Neural cell (in vitro differentiated cells): ENCODE measurements around the gene EPC1. TPM values are rescaled to one million over a fixed set of nuclear protein-coding genes. Genes with fewer than 3 reads are reported as not detected.

ENCODE experiments used
- H2AFZ ChIP-seq: fragments of 200-600, 300-800 bp; sonication (generic), shearing (Covaris generic); 2 replicates; pipeline ENCODE4 v1.6.0; 2014; ENCODE audit warnings: low read depth, mild to moderate bottlenecking, antibody characterized with exemption, low read length, moderate library complexity
- H3F3A ChIP-seq: fragments of 200-600 bp; shearing (Covaris generic); 2 replicates; pipeline ENCODE4 v1.6.1; 2016; ENCODE audit warnings: mild to moderate bottlenecking, moderate library complexity, mixed read lengths, antibody characterized with exemption, low read length; ENCODE audit not compliant: insufficient read depth, poor library complexity, severe bottlenecking
- H3K27ac ChIP-seq: fragments of 200-600, 300-800 bp; sonication (generic), shearing (Covaris generic); 2 replicates; pipeline ENCODE4 v1.5.1; 2014; ENCODE audit warnings: mild to moderate bottlenecking, low read length, moderate library complexity
- H3K27me3 ChIP-seq: fragments of 300-800, 200-600 bp; sonication (generic), shearing (Covaris generic); 2 replicates; pipeline ENCODE4 v1.6.0; 2014; ENCODE audit warnings: mild to moderate bottlenecking, low read depth, low read length, moderate library complexity; ENCODE audit not compliant: insufficient read depth
- H3K36me3 ChIP-seq: fragments of 300-800, 200-600 bp; sonication (generic), shearing (Covaris generic); 2 replicates; pipeline ENCODE4 v1.5.1; 2014; ENCODE audit warnings: mild to moderate bottlenecking, antibody characterized with exemption, low read length, moderate library complexity; ENCODE audit not compliant: insufficient read depth
- H3K4me2 ChIP-seq: fragments of 300-800, 200-600 bp; sonication (generic), shearing (Covaris generic); 2 replicates; pipeline ENCODE4 v1.6.0; 2014; ENCODE audit warnings: mild to moderate bottlenecking, low read length
- H3K4me3 ChIP-seq: fragments of 300-800, 200-600 bp; sonication (generic), shearing (Covaris generic); 2 replicates; pipeline ENCODE4 v1.5.1; 2014; ENCODE audit warnings: mild to moderate bottlenecking, low read length, moderate library complexity
- H3K79me2 ChIP-seq: fragments of 200-600 bp; shearing (Covaris generic); replicated peaks from 2 replicates; pipeline ENCODE4 v1.6.0; 2014; ENCODE audit warnings: mild to moderate bottlenecking, low read length, moderate library complexity; ENCODE audit not compliant: insufficient read depth
- H3K9ac ChIP-seq: fragments of 300-800, 200-600 bp; sonication (generic), shearing (Covaris generic); 2 replicates; pipeline ENCODE4 v1.6.1; 2016; ENCODE audit warnings: mild to moderate bottlenecking, low read length, mixed read lengths
- H3K9me2 ChIP-seq: fragments of 200-600 bp; shearing (Covaris generic); 2 replicates; pipeline ENCODE4 v1.6.1; 2016; ENCODE audit warnings: mild to moderate bottlenecking, low read length, mixed read lengths; ENCODE audit not compliant: insufficient read depth
- H3K9me3 ChIP-seq: fragments of 200-600, 300-800 bp; sonication (generic), shearing (Covaris generic); 2 replicates; pipeline ENCODE4 v1.6.1; 2016; ENCODE audit warnings: mild to moderate bottlenecking, mixed run types, low read length, moderate library complexity, mixed read lengths
- H4K20me1 ChIP-seq: fragments of 200-600 bp; shearing (Covaris generic); 2 replicates; pipeline ENCODE4 v1.6.1; 2016; ENCODE audit warnings: mild to moderate bottlenecking, mixed run types; ENCODE audit not compliant: insufficient read depth
- EP300 ChIP-seq: fragments of 450-650 bp; conservative IDR thresholded peaks from 2 replicates; pipeline ENCODE4 v1.6.1; 2014; ENCODE audit warnings: antibody characterized with exemption, mild to moderate bottlenecking, moderate library complexity; ENCODE audit not compliant: poor library complexity, severe bottlenecking
- EZH2 ChIP-seq: fragments of 200-600, 300-800 bp; shearing (Covaris generic), sonication (generic); IDR thresholded peaks from 2 replicates; pipeline ENCODE4 v1.6.1; 2014; ENCODE audit warnings: antibody characterized with exemption, low read length, borderline replicate concordance, mild to moderate bottlenecking; ENCODE audit not compliant: insufficient read depth, poor library complexity, severe bottlenecking
- MXI1 ChIP-seq: fragments of 450-650 bp; conservative IDR thresholded peaks from 2 replicates; pipeline ENCODE4 v1.6.1; 2014; ENCODE audit warnings: antibody characterized with exemption, mild to moderate bottlenecking; ENCODE audit not compliant: poor library complexity, severe bottlenecking
- POLR2AphosphoS5 ChIP-seq: IDR thresholded peaks from 2 replicates; pipeline ENCODE4 v1.6.1; 2012
- RAD21 ChIP-seq: fragments of 450-650 bp; conservative IDR thresholded peaks from 2 replicates; pipeline ENCODE4 v1.6.1; 2014; ENCODE audit warnings: antibody characterized with exemption, mild to moderate bottlenecking, moderate library complexity
- SMC3 ChIP-seq: fragments of 450-650 bp; conservative IDR thresholded peaks from 2 replicates; pipeline ENCODE4 v1.6.1; 2014; ENCODE audit warnings: antibody characterized with exemption, mild to moderate bottlenecking, moderate library complexity; ENCODE audit not compliant: poor library complexity
- TAF1 ChIP-seq: IDR thresholded peaks from 2 replicates; pipeline ENCODE4 v1.6.1; 2012; ENCODE audit warnings: low read depth
- polyA plus RNA-seq: library from polyadenylated mRNA; depleted of rRNA; stranded (reverse); fragments of >200 nt; gene quantifications from 2 replicates; pipeline ENCODE4 v1.2.3, GENCODE V29; 2014
- TF ChIP-seq, protein P1 (sequence below): fragments of 450-650 bp; IDR thresholded peaks from 2 replicates; pipeline ENCODE4 v1.5.1; 2014; ENCODE audit warnings: antibody characterized with exemption, mild to moderate bottlenecking, moderate library complexity; ENCODE audit not compliant: poor library complexity, severe bottlenecking
- TF ChIP-seq, protein P2 (sequence below): IDR thresholded peaks from 2 replicates; pipeline ENCODE4 v1.6.1; 2012; ENCODE audit warnings: borderline replicate concordance

EPC1 gene
- polyA plus RNA-seq, 1 donor from 2014 or later: 137 TPM

DNA sequence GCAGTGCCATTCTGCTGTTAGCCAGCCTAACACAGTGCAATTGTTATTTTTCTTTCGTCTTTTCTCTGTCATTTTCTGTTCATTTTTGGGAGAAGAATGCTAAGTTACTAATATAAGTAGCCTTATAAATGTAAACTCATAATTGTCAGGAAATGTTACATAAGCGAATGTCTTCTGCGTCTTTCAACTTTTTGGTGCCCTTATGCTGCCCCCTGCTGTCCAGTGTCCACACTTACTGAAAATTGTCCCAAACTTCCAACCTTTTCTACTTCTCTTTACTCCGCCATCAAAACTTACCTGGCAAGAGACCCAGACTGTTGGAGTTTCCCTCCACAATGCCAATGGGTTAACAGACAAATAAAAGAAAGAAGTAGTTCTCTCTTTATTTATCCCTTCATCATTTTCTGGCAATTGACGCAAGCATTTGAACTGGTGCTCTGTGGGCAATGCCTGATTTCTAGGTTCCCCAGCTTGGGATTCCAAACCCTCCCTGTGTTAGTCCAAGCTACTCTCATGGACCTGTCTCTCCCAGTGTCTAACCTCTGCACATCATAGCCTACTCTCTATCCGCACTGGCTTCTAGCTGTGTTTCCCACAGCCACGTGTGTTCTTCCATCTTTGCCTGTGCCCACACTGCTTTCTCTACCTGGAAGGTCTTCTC is 21.0 kb upstream of the EPC1 start:
- Histone ChIP-seq H3K9ac (no peak overlapping the region), H3K36me3 (no peaks in the 10 kb centered on the region), H4K20me1 (peaks cover 6% of the 10 kb centered on the region), H3K9me3 (no peaks in the 10 kb centered on the region), H3K27me3 (no peaks in the 10 kb centered on the region), H3F3A (no peaks in the 10 kb centered on the region), H3K27ac (no peak overlapping the region), H3K4me2 (no peak overlapping the region), H3K79me2 (peaks cover 93% of the 10 kb centered on the region), H3K9me2 (no peaks in the 10 kb centered on the region), H2AFZ (no peak overlapping the region), H3K4me3 (no peak overlapping the region)
- TF ChIP-seq, protein P1, sequence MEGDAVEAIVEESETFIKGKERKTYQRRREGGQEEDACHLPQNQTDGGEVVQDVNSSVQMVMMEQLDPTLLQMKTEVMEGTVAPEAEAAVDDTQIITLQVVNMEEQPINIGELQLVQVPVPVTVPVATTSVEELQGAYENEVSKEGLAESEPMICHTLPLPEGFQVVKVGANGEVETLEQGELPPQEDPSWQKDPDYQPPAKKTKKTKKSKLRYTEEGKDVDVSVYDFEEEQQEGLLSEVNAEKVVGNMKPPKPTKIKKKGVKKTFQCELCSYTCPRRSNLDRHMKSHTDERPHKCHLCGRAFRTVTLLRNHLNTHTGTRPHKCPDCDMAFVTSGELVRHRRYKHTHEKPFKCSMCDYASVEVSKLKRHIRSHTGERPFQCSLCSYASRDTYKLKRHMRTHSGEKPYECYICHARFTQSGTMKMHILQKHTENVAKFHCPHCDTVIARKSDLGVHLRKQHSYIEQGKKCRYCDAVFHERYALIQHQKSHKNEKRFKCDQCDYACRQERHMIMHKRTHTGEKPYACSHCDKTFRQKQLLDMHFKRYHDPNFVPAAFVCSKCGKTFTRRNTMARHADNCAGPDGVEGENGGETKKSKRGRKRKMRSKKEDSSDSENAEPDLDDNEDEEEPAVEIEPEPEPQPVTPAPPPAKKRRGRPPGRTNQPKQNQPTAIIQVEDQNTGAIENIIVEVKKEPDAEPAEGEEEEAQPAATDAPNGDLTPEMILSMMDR: peak; percentile 67
- TF ChIP-seq TAF1 (no peak), EP300 (no peak), MXI1 (no peak), SMC3 (peak; percentile 58), RAD21 (peak; percentile 60), EZH2 (no peak), POLR2AphosphoS5 (no peak)
- TF ChIP-seq, protein P2, sequence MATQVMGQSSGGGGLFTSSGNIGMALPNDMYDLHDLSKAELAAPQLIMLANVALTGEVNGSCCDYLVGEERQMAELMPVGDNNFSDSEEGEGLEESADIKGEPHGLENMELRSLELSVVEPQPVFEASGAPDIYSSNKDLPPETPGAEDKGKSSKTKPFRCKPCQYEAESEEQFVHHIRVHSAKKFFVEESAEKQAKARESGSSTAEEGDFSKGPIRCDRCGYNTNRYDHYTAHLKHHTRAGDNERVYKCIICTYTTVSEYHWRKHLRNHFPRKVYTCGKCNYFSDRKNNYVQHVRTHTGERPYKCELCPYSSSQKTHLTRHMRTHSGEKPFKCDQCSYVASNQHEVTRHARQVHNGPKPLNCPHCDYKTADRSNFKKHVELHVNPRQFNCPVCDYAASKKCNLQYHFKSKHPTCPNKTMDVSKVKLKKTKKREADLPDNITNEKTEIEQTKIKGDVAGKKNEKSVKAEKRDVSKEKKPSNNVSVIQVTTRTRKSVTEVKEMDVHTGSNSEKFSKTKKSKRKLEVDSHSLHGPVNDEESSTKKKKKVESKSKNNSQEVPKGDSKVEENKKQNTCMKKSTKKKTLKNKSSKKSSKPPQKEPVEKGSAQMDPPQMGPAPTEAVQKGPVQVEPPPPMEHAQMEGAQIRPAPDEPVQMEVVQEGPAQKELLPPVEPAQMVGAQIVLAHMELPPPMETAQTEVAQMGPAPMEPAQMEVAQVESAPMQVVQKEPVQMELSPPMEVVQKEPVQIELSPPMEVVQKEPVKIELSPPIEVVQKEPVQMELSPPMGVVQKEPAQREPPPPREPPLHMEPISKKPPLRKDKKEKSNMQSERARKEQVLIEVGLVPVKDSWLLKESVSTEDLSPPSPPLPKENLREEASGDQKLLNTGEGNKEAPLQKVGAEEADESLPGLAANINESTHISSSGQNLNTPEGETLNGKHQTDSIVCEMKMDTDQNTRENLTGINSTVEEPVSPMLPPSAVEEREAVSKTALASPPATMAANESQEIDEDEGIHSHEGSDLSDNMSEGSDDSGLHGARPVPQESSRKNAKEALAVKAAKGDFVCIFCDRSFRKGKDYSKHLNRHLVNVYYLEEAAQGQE: no peak

DNA sequence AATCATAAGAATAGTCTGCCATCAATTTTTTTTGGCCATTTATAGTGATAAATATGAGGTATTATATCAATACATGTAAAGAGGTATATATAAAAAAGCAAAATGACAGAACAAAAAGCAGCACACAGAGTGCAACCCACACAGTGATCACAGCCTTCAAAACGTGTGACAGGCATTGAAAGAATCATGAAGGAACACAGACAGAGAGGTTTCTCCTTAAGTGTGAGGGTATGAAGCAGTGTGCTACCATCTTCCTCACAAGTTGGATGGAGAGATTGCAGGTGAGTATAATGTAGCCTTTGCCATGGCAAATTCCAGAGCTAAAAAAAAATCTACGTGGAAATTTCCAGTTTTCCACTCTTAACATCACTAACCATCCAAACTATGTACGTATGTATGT is 19.6 kb upstream of the EPC1 start:
- Histone ChIP-seq H3K9ac (no peak overlapping the region), H4K20me1 (peaks cover 6% of the 10 kb centered on the region), H3K9me3 (no peaks in the 10 kb centered on the region), H3K27ac (no peak overlapping the region), H3K79me2 (peaks cover 93% of the 10 kb centered on the region), H3K9me2 (no peaks in the 10 kb centered on the region), H3K27me3 (no peaks in the 10 kb centered on the region), H3K36me3 (no peaks in the 10 kb centered on the region), H3K4me3 (peak overlapping the region; percentile 11), H3K4me2 (no peak overlapping the region), H3F3A (no peaks in the 10 kb centered on the region), H2AFZ (no peak overlapping the region)
- no peak for TF ChIP-seq EP300
- TF ChIP-seq, protein P2: no peak
- no peak for TF ChIP-seq EZH2
- no peak for TF ChIP-seq RAD21
- TF ChIP-seq POLR2AphosphoS5: no peak
- no peak for TF ChIP-seq SMC3
- TF ChIP-seq, protein P1: no peak
- no peak for TF ChIP-seq MXI1
- no peak for TF ChIP-seq TAF1
